Omental fat pad (tissue), 4 donors: ENCODE measurements around the gene KMT5B. TPM values are rescaled to one million over a fixed set of nuclear protein-coding genes. Genes with fewer than 3 reads are reported as not detected.
"Not testable (repeated sequence)": the region's sequence is repeated elsewhere in the genome, so short reads cannot be mapped to it uniquely, and the experiment has no call there.

Experiments used
- ATAC-seq: fragments of 150-250 bp; one replicate; pipeline ENCODE4 v1.9.1; 2016; ENCODE audit warnings: mild to moderate bottlenecking, moderate library complexity; ENCODE audit not compliant: low FRiP score
- DNase-seq: peaks from one replicate; pipeline ENCODE4 v3.0.0-alpha.2; 2019; ENCODE audit warnings: low spot score
- total RNA-seq, 4 donors: library from RNA; depleted of rRNA; stranded (reverse); fragments of >200 nt; gene quantifications; one replicate each; pipeline ENCODE4 v1.1.0, GENCODE V29; 2016
- TF ChIP-seq, protein P1 (sequence below), 3 donors: fragments of 450-650 bp; IDR thresholded peaks; one replicate each; pipeline ENCODE4 v1.5.1; 2016 to 2017; ENCODE audit warnings: antibody characterized with exemption in 3 of 3, mild to moderate bottlenecking in 3 of 3, moderate library complexity in 2 of 3

The KMT5B gene
- total RNA-seq, 4 donors from 2014 or later: 19.5 to 47.1 (median 32.1) TPM

DNA sequence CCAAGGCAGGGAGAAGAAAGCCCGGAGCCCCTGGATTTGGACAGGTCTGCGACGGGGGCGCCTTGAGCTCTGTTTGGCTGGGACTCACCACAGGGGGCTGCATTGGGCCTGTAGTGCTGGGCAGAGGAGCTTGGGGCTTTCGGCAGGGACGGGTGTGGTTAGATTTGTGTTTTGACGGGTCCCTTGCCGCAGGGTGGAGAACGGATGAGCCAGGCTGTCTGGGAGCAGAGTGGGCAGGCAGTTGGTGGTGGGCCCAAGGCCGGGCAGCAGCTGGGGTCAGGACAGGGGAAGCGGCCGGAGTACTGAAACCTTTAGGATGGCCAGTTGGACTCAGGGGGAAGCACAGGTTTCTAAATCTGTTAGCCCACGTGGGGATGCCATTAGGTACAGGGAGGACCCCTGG is 45.3 kb upstream of the KMT5B start:
- ATAC-seq (no peak), DNase-seq (no peak)
- TF ChIP-seq, protein P1, sequence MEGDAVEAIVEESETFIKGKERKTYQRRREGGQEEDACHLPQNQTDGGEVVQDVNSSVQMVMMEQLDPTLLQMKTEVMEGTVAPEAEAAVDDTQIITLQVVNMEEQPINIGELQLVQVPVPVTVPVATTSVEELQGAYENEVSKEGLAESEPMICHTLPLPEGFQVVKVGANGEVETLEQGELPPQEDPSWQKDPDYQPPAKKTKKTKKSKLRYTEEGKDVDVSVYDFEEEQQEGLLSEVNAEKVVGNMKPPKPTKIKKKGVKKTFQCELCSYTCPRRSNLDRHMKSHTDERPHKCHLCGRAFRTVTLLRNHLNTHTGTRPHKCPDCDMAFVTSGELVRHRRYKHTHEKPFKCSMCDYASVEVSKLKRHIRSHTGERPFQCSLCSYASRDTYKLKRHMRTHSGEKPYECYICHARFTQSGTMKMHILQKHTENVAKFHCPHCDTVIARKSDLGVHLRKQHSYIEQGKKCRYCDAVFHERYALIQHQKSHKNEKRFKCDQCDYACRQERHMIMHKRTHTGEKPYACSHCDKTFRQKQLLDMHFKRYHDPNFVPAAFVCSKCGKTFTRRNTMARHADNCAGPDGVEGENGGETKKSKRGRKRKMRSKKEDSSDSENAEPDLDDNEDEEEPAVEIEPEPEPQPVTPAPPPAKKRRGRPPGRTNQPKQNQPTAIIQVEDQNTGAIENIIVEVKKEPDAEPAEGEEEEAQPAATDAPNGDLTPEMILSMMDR (IDR thresholded peaks at IDR 0.05): no peak

DNA sequence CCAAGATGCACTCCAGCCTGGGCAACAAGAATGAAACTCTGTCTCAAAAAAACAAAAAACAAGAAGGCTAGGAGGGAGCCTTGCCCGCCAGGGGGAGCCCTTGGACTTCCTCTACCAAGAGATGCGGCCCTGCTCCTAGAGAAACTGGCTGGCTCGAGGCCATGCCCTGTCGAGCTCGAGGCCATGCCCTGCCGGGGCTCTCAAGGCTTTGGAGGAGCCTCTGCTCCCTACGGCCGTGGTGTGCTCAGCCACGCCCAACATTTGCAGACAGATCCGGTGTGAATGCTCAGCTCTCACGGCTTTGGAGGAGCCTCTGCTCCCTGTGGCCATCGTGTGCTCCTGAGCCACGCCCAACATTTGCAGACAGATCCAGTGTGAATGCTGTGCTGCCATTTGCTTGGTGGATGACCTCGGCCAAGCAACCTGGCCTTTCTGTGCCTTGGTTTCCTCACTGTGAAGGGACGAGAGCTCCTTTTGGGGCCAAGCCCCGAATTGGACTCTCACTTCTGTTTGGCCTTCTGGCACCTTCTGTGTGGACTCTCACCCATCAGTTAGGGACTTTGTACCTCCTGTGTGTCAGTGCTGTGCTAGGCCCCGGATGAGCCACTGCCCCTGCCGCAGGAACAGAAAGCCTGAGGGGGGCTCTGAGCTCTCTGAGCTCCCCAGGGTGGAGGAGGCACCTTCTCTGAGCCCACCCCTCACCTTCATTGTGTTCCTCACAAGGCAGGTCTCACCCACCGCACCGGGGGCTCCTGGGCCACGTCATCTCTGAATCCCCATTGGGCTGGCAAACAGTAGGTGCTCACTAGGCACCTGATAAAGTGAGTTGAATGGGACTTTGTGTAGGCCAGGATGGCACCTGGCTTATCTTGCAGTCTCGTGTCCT is 44.6 kb upstream of the KMT5B start:
- DNase-seq (peak; percentile 98), ATAC-seq (peak; percentile 72)
- TF ChIP-seq, protein P1 (IDR thresholded peaks at IDR 0.05): peak in 2 of 3 donors; percentile 51 to 58

DNA sequence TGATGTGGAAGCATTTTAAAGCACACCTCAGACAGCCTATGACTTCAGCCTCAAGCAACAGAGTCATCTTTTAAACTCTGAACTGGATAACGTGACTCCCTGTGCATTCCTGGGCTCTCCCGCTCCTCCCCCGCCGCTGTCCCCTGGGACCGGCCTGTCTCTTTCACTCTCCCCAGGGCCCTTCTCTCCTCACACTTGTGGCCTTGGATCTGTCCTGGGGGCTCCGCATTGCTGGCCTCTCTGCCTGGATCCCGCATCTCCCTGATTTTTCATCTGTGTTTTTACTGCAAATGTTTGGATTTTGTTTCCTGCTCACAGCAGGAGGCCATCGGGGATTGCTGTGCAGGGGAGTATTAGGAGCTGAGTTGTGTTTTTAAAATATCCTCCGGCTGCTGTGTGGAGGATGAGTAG is 43.2 kb upstream of the KMT5B start:
- TF ChIP-seq, protein P1 (IDR thresholded peaks at IDR 0.05): no peak
- peak; percentile 37 for ATAC-seq
- DNase-seq: no peak

DNA sequence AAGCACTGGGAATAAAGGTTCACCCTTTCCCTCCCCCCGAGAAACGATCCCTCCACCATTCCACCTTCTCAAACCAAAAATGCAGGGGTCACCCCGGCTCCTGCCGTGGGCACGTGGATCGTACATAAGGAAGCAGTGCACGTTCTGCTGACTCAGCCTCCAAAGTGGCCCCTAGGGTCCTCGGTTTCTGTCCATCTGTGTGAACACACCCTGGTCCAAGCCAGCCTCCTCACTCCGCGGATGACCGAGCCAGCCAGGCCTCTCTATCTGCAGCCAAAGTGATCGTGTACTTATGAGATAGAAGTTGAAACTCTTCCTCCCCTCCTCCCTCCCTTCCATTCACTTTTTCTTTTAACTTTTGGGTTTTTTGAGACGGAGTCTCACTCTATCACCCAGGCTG is 42.4 kb upstream of the KMT5B start:
- TF ChIP-seq, protein P1 (IDR thresholded peaks at IDR 0.05): no peak
- DNase-seq: no peak
- ATAC-seq: no peak

DNA sequence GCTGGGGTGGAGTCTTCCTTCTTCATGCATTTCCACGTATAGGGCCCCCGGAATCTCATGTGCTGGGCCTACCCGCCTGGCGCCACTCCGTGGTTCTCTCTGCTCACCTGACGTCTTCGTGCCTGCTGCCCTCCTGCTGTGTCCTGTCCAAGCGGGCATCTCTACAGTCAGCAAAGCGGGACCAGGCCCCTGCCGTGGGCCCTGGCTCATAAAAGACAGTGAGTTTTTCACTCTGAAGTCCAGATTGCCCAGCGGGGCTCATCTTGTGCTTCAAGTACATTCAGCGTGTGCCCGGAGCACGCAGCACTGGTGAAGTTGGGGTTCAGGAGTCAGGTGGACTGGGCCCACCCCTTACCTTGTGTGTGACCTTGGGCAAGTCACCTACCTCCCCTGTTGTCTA is 41.3 kb upstream of the KMT5B start:
- ATAC-seq (no peak), DNase-seq (no peak)
- TF ChIP-seq, protein P1 (IDR thresholded peaks at IDR 0.05): no peak

DNA sequence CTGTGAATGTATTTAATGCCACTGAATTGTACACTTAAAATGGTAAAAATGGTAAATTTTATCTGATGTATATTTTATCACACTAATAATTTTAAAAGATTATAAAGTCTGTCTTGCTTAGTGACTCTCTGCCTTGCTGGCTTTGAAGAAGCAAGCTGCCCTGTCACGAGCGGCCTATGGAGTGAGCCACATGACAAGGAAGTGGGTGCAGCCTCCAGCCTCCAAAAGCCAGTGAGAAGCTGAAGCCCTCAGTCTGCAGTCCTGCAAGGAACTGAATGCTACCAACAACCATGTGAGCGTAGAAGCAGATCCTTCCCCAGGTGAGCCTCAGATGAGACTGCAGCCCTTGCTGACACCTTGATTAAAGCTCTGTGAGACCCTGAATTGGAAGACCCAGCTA is 38.7 kb upstream of the KMT5B start:
- TF ChIP-seq, protein P1 (IDR thresholded peaks at IDR 0.05): no peak
- DNase-seq (no peak), ATAC-seq (no peak)

DNA sequence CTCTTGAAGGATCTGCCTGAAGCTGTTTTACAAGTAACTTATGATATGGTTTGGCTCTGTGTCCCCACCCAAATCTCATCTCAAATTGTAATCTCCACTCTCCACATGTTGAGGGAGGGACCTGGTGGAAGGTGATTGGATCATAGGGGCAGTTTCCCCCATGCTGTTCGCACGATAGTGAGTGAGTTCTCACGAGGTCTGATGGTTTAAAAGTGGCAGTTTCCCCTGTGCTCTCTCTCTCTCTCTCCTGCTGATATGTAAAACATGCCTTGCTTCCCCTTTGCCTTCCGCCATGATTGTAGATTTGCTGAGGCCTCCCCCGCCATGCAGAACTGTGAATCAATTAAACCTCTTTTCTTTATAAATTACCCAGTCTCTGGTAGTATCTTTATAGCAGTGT is 31.8 kb upstream of the KMT5B start:
- ATAC-seq, DNase-seq: not testable (repeated sequence)

DNA sequence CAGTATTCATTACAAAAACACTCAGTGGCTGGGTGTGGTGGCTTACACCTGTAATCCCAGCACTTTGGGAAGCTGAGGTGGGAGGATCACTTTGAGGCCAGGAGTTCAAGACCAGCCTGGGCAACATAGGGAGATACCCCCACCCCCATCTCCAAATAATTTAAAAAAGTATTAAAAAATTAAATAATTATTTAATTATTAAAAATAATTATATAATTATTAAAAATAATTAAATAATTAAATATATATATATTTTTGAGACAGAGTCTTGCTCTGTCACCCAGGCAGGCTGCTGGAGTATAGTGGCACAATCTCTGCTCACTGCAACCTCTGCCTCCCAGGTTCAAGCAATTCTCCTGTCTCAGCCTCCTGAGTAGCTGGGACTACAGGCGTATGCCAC is 30.8 kb upstream of the KMT5B start:
- DNase-seq, ATAC-seq: not testable (repeated sequence)
